HUES6 (cell line): ENCODE results near the gene ZSWIM5.
"Not testable (repeated sequence)": the region's sequence is repeated elsewhere in the genome, so short reads cannot be mapped to it uniquely, and the experiment has no call there.

Experiments used
- H3K27ac ChIP-seq: 2 replicates; pipeline ENCODE4 v1.7.0; 2013; ENCODE audit warnings: low read depth, mild to moderate bottlenecking, low read length, inconsistent platforms
- H3K27me3 ChIP-seq: 2 replicates; pipeline ENCODE4 v1.6.1; 2013; ENCODE audit warnings: low read length; ENCODE audit not compliant: control insufficient read depth, insufficient read depth
- H3K36me3 ChIP-seq: 2 replicates; pipeline ENCODE4 v1.6.1; 2013; ENCODE audit warnings: low read length; ENCODE audit not compliant: control insufficient read depth, insufficient read depth
- H3K4me1 ChIP-seq: 2 replicates; pipeline ENCODE4 v1.6.1; 2013; ENCODE audit warnings: low read length; ENCODE audit not compliant: control insufficient read depth, insufficient read depth
- H3K4me3 ChIP-seq: 2 replicates; pipeline ENCODE4 v1.5.1; 2013; ENCODE audit warnings: low read depth, low read length
- H3K9ac ChIP-seq: one replicate; pipeline ENCODE4 v1.6.1; 2013; ENCODE audit warnings: mild to moderate bottlenecking, low read length
- H3K9me3 ChIP-seq: 2 replicates; pipeline ENCODE4 v1.6.1; 2013; ENCODE audit warnings: low read depth, low read length; ENCODE audit not compliant: control insufficient read depth, insufficient read depth

Gene ZSWIM5

DNA sequence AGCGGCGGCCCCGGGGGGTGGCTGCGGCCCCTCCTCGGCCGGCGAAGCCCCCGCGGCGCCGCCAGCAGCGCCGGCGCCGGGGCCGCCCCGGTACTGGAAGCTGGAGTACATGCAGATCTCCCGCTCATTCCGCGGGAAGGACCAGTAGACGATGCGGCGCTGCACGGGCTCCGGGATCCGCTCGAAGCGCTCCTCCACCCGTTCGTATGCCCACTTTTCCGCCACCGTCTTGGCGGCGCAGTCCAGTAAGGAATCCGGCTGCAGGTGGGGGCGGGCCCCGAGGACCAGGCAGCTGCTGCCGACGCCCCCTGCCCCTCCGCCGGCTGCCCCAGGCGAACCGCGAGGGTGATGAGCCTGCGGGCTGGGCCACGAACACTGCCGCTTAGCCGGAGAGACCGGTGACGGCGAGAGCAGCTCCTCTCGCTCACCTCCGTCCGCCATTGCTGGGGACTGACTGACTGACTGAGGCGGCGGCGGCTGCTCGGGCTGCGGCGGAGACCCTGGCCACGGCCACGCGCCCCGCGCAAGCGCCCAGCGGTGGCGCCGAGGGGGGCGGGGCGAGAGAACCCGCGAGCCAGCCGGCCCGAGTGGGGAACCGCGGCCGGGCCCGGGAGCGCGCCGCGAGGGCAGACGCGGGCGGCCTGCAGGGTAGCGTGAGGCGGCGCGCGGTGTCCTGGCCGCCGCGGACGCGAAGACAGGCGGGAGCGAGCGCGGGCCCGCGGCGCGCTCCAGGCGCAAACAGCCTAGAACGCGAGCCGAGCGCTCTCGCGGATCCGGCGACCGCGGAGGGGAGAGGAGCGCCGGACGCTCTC lies at the start of gene ZSWIM5:
ZSWIM5 (minus strand) TSS at position 696 of the 812 bp plus-strand sequence; CDS start at position 441, 255 bp downstream.
- H3K4me3 ChIP-seq = peak within 1 kb of the TSS; percentile 95
- H3K9ac ChIP-seq = peak within 1 kb of the TSS; percentile 84
- peaks cover 35% of the 10 kb centered on the region for H3K27me3 ChIP-seq
- peaks cover 3% of the 10 kb centered on the region; the same call in 1 of the 2 replicates for H3K4me1 ChIP-seq
- no peaks in the 10 kb centered on the region for H3K9me3 ChIP-seq
- no peak within 1 kb of the TSS for H3K27ac ChIP-seq
- no peaks in the 10 kb centered on the region for H3K36me3 ChIP-seq

DNA sequence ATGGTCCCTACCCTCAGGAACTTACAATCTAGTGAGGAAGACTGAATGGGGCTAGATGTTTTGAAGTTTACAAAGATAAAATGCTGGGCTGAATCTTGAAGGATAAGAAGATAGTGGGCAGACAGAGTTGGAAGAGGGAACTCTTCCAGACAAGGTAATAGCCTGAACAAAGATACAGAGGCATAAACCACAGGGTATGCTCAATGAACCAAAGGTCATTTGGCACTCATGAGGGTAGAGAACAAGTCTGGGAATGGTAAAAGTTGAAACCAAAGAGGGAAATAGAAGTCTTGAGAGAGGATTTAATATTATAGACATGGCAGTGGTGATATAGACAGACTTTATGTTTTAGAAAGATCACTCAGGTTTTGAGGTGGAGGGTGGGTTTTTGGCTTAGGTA lies 48.1 kb upstream of the ZSWIM5 start:
- H3K9ac ChIP-seq = no peak overlapping the region
- H3K27me3 ChIP-seq = no peaks in the 10 kb centered on the region
- H3K27ac ChIP-seq = no peak overlapping the region
- H3K36me3 ChIP-seq = no peaks in the 10 kb centered on the region
- no peaks in the 10 kb centered on the region for H3K4me1 ChIP-seq
- peaks cover 42% of the 10 kb centered on the region for H3K9me3 ChIP-seq
- H3K4me3 ChIP-seq = no peak overlapping the region

DNA sequence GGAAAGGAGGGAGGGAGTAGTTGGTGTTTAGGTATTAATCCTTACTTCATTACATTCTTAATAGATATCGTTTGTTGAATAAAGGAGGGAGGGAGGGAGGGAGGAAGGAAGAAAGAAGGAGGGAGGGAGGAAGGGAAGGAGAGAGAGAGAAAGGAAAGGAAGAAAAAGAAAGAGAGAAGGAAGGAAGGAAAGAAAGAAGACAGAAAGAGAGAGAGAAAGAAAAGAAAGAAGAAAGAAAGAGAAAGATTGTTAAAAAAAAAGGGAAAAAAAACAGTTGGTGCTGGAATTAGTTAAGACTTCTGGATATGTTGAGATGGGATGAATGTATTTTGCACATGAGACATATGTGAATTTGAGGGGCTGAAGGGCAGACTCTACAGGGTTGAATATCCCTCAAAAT lies 44.1 kb upstream of the ZSWIM5 start:
- H3K4me3 ChIP-seq = no peak overlapping the region
- H3K9ac ChIP-seq = no peak overlapping the region
- H3K27ac ChIP-seq = no peak overlapping the region
- peaks cover 26% of the 10 kb centered on the region for H3K9me3 ChIP-seq
- no peaks in the 10 kb centered on the region for H3K36me3 ChIP-seq
- H3K27me3 ChIP-seq = no peaks in the 10 kb centered on the region
- no peaks in the 10 kb centered on the region for H3K4me1 ChIP-seq

GRCh38 chr1:45248004-45248403 lies 41.6 kb upstream of the ZSWIM5 start:
- H3K4me1 ChIP-seq, H3K4me3 ChIP-seq, H3K27me3 ChIP-seq, H3K36me3 ChIP-seq, H3K27ac ChIP-seq, H3K9ac ChIP-seq: not testable (repeated sequence)
- H3K9me3 ChIP-seq = peaks cover 27% of the 10 kb centered on the region

- Histone ChIP-seq H3K9me3 (peaks cover 37% of the 10 kb centered on the region), H3K9ac (no peak overlapping the region), H3K27me3 (no peaks in the 10 kb centered on the region), H3K27ac (no peak overlapping the region), H3K36me3 (no peaks in the 10 kb centered on the region), H3K4me1 (no peaks in the 10 kb centered on the region), H3K4me3 (no peak overlapping the region)
Observed at GRCh38 chr1:45246760-45247159, 40.4 kb upstream of the ZSWIM5 start.

DNA sequence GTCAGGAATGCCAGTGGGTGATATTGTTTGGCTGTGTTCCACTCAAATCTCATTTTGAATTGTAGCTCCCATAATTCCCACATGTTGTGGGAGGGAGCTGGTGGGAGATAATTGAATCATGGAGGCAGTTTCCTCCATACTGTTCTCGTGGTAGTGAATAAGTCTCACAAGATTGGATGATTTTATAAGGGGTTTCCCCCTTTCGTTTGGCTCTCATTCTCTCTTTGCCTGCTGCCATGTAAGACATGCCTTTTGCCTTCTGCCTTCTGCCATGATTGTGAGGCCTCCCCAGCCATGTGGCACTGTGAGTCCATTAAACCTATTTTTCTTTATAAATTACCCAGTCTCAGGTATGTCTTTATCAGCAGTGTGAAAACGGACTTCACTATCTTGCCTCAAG lies 40.0 kb upstream of the ZSWIM5 start:
- H3K4me1 ChIP-seq, H3K9ac ChIP-seq, H3K36me3 ChIP-seq, H3K27ac ChIP-seq, H3K27me3 ChIP-seq, H3K4me3 ChIP-seq: not testable (repeated sequence)
- peaks cover 41% of the 10 kb centered on the region for H3K9me3 ChIP-seq

DNA sequence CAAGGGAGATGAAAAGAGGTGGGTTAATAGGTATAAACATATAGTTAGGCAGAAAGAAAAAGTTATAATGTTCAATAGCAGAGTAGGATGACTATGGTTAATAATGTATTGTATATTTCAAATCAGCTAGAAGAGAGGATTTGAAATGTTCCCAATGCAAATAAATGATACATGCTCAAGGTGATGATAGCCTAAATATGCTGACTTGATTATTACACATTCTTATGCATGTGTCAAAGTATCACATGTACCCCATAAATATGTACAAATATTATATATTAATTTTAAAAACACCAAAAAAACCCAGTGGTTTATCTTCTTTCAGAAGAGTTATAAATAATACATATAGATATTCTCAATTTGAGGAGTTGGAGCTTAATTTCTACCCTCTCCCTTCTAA lies 38.3 kb upstream of the ZSWIM5 start:
- Histone ChIP-seq H3K36me3 (no peaks in the 10 kb centered on the region), H3K27me3 (no peaks in the 10 kb centered on the region), H3K4me3 (no peak overlapping the region), H3K27ac (no peak overlapping the region), H3K9me3 (peaks cover 53% of the 10 kb centered on the region), H3K4me1 (no peaks in the 10 kb centered on the region), H3K9ac (no peak overlapping the region)

DNA sequence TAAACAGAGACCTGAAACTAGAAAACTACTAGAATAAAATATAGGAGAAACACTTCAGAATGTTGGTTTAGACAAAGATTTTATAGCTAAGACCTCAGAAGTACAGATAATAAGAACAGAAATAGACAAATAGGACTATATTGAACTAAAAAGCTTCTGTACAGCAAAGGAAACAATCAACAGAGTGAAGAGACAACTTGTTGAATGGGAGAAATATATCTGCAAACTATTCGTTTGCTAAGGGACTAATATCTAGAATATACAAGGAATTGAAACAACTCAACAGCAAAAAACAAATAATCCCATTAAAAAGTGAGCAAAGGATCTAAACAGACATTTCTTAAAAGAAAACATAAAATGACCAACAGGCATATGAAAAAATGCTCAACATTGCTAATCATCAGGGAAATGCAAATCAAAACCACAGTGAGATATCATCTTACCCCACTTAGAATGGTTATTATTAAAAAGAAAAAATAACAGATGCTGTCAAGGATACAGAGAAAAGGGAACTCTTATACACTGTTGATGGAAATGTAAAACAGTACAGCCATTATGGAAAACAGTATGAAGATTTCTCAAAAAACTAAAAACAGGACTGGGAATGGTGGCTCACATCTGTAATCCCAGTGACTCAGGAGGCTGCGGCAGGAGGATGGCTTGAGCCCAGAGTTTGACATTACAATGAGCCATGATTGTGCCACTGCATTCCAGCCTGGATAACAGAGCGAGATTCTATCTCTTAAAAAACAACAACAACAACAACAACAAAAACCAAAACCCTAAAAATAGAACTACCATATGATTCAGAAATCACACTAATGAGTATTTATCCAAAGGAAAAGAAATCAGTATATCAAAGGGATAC lies 37.3 kb upstream of the ZSWIM5 start:
- no peak overlapping the region for H3K4me3 ChIP-seq
- no peaks in the 10 kb centered on the region for H3K27me3 ChIP-seq
- H3K9ac ChIP-seq = no peak overlapping the region
- H3K9me3 ChIP-seq = peaks cover 47% of the 10 kb centered on the region
- H3K36me3 ChIP-seq = no peaks in the 10 kb centered on the region
- no peak overlapping the region for H3K27ac ChIP-seq
- no peaks in the 10 kb centered on the region for H3K4me1 ChIP-seq

GRCh38 chr1:45238846-45239245 lies 32.4 kb upstream of the ZSWIM5 start:
- H3K4me3 ChIP-seq = no peak overlapping the region
- no peak overlapping the region for H3K27ac ChIP-seq
- no peaks in the 10 kb centered on the region for H3K27me3 ChIP-seq
- H3K9ac ChIP-seq = no peak overlapping the region
- peaks cover 49% of the 10 kb centered on the region for H3K9me3 ChIP-seq
- H3K4me1 ChIP-seq = no peaks in the 10 kb centered on the region
- no peaks in the 10 kb centered on the region for H3K36me3 ChIP-seq

DNA sequence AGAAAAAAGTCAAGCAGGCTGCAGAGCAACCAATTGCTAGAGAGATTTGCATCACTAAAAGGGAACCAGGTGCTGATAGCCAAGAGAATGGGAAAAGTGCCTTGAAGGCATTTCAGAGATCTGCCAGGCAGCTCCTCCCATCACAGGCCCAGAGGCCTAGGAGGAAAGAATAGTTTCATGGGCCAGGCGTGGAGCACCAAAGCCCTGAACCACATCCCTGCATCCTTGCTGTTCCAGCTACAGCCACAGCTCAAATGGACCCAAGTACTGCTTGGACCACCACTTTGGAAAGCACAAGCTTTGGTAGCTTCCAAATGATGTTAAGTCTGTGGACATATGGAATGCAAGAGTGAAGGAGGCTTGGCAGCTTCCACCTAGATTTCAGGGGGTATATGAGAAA lies 29.7 kb upstream of the ZSWIM5 start:
- H3K27me3 ChIP-seq = no peaks in the 10 kb centered on the region
- H3K9me3 ChIP-seq = peaks cover 29% of the 10 kb centered on the region
- no peaks in the 10 kb centered on the region for H3K4me1 ChIP-seq
- no peak overlapping the region for H3K9ac ChIP-seq
- no peak overlapping the region for H3K4me3 ChIP-seq
- no peaks in the 10 kb centered on the region for H3K36me3 ChIP-seq
- H3K27ac ChIP-seq = no peak overlapping the region

GRCh38 chr1:45230537-45230936 lies 24.1 kb upstream of the ZSWIM5 start:
- H3K9ac ChIP-seq = no peak overlapping the region
- no peak overlapping the region for H3K4me3 ChIP-seq
- no peaks in the 10 kb centered on the region for H3K4me1 ChIP-seq
- H3K9me3 ChIP-seq = no peaks in the 10 kb centered on the region
- H3K36me3 ChIP-seq = no peaks in the 10 kb centered on the region
- no peaks in the 10 kb centered on the region for H3K27me3 ChIP-seq
- H3K27ac ChIP-seq = no peak overlapping the region
